ENCODE data around the gene DTNBP1. TPM values are rescaled to one million over a fixed set of nuclear protein-coding genes. Genes with fewer than 3 reads are reported as not detected.

The DTNBP1 gene
- total and polyA plus RNA-seq, 12 donors, result 4.2 to 17.1 (median 9.0) TPM

GRCh38 chr6:15574023-15574422, 88.8 kb downstream of the DTNBP1 start:
- H3K36me3 ChIP-seq (replicated peaks in 1 of 2), result no peaks in the 10 kb centered on the region
- no peaks in the 10 kb centered on the region for H3K4me1 ChIP-seq (replicated peaks in 1 of 2)
- TF ChIP-seq CTCF (IDR thresholded peaks at IDR 0.05) (no peak), POLR2A (IDR thresholded peaks at IDR 0.05) (no peak)
- no peak overlapping the region for H3K4me3 ChIP-seq
- no peaks in the 10 kb centered on the region for H3K9me3 ChIP-seq (replicated peaks in 1 of 3)
- H3K27ac ChIP-seq, result no peak overlapping the region
- H3K27me3 ChIP-seq, result no peaks in the 10 kb centered on the region
- 66 to 83% (median 76%) methylated on average over 4 of the region's 4 CpGs for WGBS, 4 donors
- no peak for DNase-seq
- intact Hi-C loops (cut with DNase I), result no loop called here

- Histone ChIP-seq H3K36me3 (replicated peaks in 1 of 2) (no peaks in the 10 kb centered on the region), H3K9me3 (replicated peaks in 1 of 3) (no peaks in the 10 kb centered on the region), H3K4me3 (no peak overlapping the region), H3K27ac (no peak overlapping the region), H3K27me3 (no peaks in the 10 kb centered on the region), H3K4me1 (replicated peaks in 1 of 2) (no peaks in the 10 kb centered on the region)
- no peak for TF ChIP-seq CTCF (IDR thresholded peaks at IDR 0.05)
- TF ChIP-seq POLR2A (IDR thresholded peaks at IDR 0.05), result no peak
- WGBS, 4 donors, result 93 to 95% (median 94%) methylated on average over 4 of the region's 4 CpGs
- no peak for DNase-seq
- intact Hi-C loops (cut with DNase I), result no loop called here
Observed at GRCh38 chr6:15573384-15573783, 89.4 kb downstream of the DTNBP1 start.

GRCh38 chr6:15572296-15573016, 90.4 kb downstream of the DTNBP1 start:
- Histone ChIP-seq H3K36me3 (replicated peaks in 1 of 2) (no peaks in the 10 kb centered on the region), H3K4me3 (no peak overlapping the region), H3K27me3 (no peaks in the 10 kb centered on the region), H3K4me1 (replicated peaks in 1 of 2) (no peaks in the 10 kb centered on the region), H3K27ac (no peak overlapping the region), H3K9me3 (replicated peaks in 1 of 3) (no peaks in the 10 kb centered on the region)
- no peak for TF ChIP-seq CTCF (IDR thresholded peaks at IDR 0.05)
- no peak for TF ChIP-seq POLR2A (IDR thresholded peaks at IDR 0.05)
- 93 to 97% (median 96%) methylated on average over 5 of the region's 5 CpGs for WGBS, 4 donors
- intact Hi-C loops (cut with DNase I), result no loop called here
- no peak for DNase-seq

- intact Hi-C loops (cut with DNase I), result no loop called here
- 89 to 100% (median 94%) methylated on average over 2 of the region's 2 CpGs for WGBS, 4 donors
- H3K27ac ChIP-seq, result no peak overlapping the region
- no peaks in the 10 kb centered on the region for H3K27me3 ChIP-seq
- no peaks in the 10 kb centered on the region for H3K36me3 ChIP-seq (replicated peaks in 1 of 2)
- no peak overlapping the region for H3K4me3 ChIP-seq
- no peak for DNase-seq
- H3K9me3 ChIP-seq (replicated peaks in 1 of 3), result no peaks in the 10 kb centered on the region
- no peak for TF ChIP-seq CTCF (IDR thresholded peaks at IDR 0.05)
- no peak for TF ChIP-seq POLR2A (IDR thresholded peaks at IDR 0.05)
- no peaks in the 10 kb centered on the region for H3K4me1 ChIP-seq (replicated peaks in 1 of 2)
Observed at GRCh38 chr6:15570171-15570570, 92.7 kb downstream of the DTNBP1 start.

All from adrenal gland (tissue), 12 donors.